Occipital lobe (tissue), 2 donors: ENCODE data around the gene UBE2F. TPM values are rescaled to one million over a fixed set of nuclear protein-coding genes. Genes with fewer than 3 reads are reported as not detected.
"Not testable (repeated sequence)": the region's sequence is repeated elsewhere in the genome, so short reads cannot be mapped to it uniquely, and the experiment has no call there.

ENCODE experiments used
- DNase-seq: peaks from one replicate; lab custom pipeline; 2025; lab: John Stamatoyannopoulos, UW
- total RNA-seq: library from RNA; depleted of rRNA; stranded (reverse); fragments of >200 nt; gene quantifications from one replicate; pipeline ENCODE4 v1.2.3, GENCODE V29; 2014

Gene UBE2F
- total RNA-seq, 1 donor from 2014 or later, result 30.9 TPM

DNA sequence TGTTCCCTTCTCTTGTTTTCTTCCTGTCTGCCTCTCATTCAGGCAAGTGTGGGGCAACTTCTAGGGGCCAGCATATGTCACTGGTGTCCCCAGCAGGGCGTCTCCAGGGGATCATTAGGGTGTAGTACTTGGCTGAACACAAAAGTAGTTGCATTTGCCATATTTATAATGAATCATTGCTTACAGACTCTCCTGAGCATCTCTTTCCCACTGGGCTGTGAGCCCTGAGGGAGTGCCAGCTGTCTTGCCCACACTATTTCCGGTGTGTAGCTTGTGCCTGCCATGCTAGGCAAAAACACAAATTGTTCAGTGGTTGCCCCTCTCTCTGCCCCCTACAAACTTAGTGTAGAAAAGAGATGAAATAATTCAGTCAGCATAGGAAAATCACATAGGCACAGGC lies 53.1 kb downstream of the UBE2F start:
- DNase-seq, result no peak

- DNase-seq, result no peak
These were observed 54.0 kb downstream of the UBE2F start for GRCh38 chr2:238020816-238021215.

DNA sequence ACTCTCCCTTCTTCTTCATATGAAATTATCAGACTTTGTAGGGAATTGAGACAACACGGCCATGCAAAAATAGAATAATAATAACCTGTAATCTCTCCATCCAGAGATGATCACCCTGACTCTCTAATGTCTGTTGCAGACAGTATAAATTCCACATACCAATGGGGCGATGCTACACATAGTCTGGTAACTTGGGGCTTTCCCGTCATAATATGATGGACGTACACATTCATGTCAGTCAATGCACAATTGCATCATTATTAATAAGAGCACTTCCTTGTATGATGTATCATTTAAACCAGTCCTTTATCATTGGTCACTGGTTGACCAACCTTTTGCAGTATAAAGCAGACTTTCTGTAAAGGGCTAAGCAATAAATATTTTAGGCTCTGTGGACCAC lies 54.5 kb downstream of the UBE2F start:
- DNase-seq, result no peak

- no peak for DNase-seq
These were observed 55.9 kb downstream of the UBE2F start for GRCh38 chr2:238022594-238023157.

- no peak for DNase-seq
These were observed 56.8 kb downstream of the UBE2F start for GRCh38 chr2:238023608-238024007.

DNA sequence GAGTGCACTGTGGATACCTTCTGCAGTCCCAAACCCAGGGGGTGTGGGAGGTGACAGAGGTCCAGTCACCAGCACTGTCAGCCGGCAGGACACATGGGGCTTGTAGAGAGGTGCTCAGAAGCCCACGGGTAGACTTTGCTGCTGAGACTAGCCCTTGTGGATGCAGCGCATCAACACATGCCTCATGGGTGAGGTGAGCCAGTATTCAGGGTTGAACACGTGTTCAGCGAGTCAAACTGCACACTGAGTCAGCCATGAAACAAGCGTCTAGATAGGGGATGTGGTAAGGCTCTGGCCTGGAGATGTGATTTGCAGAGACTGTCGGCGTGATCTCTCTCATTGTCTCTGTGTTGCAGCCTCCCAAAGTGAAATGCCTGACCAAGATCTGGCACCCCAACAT lies 58.2 kb downstream of the UBE2F start:
- DNase-seq, result no peak

DNA sequence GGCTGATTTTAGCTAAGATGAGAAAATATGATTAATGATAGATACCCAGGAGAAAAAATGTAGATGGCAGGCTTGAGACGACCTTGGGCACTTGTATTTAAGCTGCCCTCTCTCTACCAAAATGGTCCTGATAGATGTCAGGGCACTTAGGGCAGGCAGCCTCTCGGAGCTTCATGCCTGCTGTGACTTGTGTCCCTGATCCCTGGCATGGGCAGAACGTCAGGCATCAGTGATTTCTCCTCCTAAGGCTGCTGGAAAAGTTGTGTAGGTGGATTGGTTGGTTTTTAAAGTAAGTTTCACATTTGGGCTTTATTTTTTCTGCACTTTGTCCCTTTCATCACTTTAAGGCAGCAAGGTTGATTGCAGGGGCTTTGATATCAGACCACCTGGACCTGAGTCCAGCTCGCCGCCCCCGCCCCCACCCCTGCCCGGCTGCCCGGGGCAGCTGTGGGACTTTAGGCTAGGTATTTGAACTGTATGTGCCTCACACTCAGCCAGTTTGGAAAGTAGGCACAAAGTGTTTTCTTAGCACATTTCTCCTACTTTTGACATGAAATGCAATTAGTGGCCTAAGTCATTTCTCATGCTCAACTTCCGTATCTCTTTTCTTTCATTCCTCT lies 59.0 kb downstream of the UBE2F start:
- no peak for DNase-seq

- no peak for DNase-seq
These were observed 60.2 kb downstream of the UBE2F start for GRCh38 chr2:238027058-238027457.

GRCh38 chr2:238027591-238028415 lies 61.0 kb downstream of the UBE2F start:
- no peak for DNase-seq

GRCh38 chr2:238029853-238030252 lies 63.0 kb downstream of the UBE2F start:
- no peak for DNase-seq

- DNase-seq, result no peak
These were observed 63.8 kb downstream of the UBE2F start for GRCh38 chr2:238030422-238031155.

DNA sequence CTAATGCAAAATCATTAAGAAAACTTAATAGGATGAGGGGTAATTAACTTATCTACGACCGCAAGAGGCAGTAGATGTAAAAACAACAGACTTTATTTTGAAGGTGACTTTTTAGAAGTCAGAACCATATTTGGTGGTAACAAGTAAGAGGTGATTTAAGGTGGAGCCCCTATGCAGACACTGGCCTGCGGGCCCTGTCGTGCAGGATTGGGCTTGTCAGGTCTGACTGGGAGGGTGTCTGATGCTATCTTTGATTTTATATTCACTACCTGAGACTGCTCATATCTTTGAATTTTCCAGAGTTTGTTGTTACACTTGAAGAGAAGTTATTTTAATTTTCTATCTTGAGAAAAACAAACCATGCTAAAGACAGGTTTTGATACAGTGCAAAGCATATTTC lies 64.9 kb downstream of the UBE2F start:
- DNase-seq, result no peak

- DNase-seq, result no peak
These were observed 66.0 kb downstream of the UBE2F start for GRCh38 chr2:238032755-238033337.

- DNase-seq, result not testable (repeated sequence)
These were observed 67.2 kb downstream of the UBE2F start for GRCh38 chr2:238033991-238034390.

DNA sequence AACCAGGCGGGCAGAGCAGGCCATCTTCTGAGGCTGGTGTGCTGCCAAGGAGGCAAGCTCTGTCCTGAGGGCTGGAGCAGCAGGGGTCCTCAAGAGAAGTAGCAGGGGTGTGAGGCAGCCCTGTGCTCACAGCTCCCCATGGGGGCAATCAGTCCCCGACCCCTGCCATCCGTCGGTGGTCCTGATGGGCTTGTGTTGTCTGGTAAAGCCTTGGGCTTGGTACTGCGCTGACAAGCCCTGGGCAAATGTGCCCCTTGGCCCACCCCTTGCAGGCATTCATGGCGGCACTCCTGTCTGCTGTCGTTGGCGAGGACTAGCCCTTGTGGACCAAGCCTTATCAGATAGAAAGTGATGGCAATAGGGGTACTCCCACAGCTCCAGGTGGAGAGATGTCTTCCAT lies 71.4 kb downstream of the UBE2F start:
- no peak for DNase-seq

DNA sequence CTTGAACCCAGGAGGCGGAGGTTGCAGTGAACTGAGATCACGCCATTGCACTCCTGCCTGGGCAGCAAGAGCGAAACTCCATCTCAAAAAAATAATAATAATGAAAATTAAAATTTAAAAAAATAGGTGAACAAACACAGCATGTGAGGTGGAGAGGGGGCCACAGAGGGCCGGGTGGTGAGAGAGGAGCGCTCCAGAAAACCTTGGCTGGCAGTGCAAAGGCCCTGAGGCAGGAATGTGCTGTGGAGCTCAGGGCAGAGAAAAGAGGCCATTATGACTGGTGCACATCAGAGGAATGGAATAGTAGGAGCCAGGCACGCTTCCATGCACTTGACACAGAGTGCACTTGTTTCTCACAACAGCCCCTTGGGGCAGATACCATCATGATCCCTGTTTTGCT lies 72.3 kb downstream of the UBE2F start:
- no peak for DNase-seq

DNA sequence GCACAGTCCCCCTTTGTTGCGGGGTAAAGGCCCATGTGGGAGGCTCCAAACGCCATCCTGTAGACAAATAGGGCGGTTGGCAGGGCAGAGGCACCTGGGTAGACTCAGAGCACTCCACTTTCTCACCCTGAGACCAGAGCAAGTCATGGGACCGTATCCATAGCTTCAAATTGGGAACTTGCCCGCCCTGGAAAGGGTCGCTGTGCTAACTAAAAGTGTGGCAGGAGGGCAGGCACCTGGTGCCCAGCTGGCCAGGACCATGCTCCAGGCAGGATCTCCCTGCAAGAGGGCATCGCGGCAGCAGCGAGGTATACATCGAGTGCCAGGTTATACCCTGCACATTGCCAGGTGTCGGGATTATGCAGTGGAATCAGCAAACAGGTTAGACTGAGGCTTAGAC lies 73.2 kb downstream of the UBE2F start:
- no peak for DNase-seq

DNA sequence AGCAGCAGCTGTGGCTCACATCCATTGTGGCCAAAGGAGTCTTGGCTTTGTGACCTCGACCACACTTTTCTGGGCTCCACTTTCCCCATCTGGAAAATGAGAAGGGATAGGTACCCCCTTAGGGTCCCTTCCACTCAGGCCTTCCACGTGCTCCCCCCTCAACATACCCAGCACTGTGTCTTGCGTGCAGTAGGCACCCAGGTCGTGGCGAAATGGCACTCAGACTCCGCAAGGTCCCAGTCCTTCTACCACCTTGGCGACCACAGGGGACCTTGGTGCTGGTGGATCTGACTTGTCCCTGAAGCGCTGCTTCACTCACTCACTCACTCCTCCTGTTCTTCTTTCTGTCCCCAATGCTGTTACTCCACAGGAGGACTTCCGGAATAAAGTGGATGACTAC lies 74.1 kb downstream of the UBE2F start:
- DNase-seq, result no peak

DNA sequence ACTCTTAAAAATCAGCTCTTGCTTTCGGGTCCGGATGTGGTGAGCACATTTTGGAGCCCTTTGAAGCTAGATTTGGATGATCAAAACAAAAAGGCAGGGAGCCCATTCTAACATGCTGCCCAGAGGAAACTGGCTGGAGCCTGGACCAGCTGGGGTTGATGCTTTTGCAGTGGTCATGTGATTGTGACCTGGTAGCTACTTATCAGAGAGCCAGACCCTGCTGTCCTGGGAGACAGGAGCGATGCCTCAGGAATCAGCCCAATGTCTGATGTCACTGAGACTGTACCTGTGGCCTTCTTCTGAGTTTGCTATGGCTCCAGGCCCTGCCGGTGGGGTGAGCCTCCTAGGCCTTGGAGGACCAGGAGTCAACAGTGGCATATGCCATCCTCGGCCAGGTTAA lies 75.3 kb downstream of the UBE2F start:
- no peak for DNase-seq

DNA sequence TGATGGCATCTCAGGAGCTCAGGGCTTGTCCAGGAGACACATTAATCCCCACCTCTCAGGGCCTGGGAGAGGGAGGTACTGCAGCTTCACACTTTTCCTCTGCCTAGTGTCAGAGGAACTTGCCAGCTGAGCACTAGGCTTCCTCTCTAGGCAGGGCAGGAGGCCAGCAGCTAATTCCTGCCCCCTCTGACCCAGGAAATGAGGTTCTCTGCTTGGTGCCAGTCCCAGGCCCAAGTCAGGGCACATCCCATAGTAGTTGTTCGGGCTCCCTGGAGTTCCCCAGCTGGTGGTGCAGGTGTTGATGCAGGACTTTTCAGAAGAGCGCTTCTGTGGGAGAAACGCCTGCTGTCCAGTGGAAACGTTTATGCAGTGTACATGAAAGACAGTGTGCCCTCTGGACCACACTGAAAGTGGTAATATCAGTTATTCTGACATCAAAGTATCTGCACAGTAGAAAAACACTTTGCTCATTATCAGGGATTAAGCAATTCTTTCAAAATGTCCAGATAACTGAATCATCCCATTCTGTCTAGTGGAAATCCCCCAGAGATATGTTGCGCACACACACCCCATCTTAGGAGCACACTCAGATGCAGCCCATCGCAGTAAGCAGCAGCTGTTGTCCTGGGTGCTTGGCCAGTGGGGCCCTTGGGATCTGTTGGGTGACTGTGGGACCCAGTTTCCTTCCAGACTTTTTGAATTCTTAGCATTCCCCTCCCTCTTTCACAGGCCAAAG lies 76.2 kb downstream of the UBE2F start:
- DNase-seq, result no peak

- no peak for DNase-seq
These were observed 77.0 kb downstream of the UBE2F start for GRCh38 chr2:238043851-238044250.
